HepG2 (cell line): Measurements from ENCODE around the gene MFSD12. TPM values are rescaled to one million over a fixed set of nuclear protein-coding genes. Genes with fewer than 3 reads are reported as not detected.

ENCODE experiments used
- ATAC-seq: fragments of 200-7000 bp; cut with Tn5 transposase; 3 replicates; pipeline ENCODE4 v1.9.1; 2020; ENCODE audit warnings: mild to moderate bottlenecking, moderate library complexity
- BruUV-seq: library from RNA; stranded (reverse); fragments of 400-500 nt; replicated peaks from 2 replicates; lab custom pipeline; 2021; lab: Mats Ljungman, UMichigan
- CTCF ChIA-PET: fragments of 300-600 bp; formaldehyde crosslinking; extraction: SDS; loops from one replicate; lab custom pipeline; 2021; ENCODE audit warnings: low total read pairs, inconsistent platforms, low intra/inter-chr PET ratio; lab: Yijun Ruan, JAX
- POLR2A ChIA-PET: fragments of 350-600 bp; sonication (Branson Sonifier 250); formaldehyde crosslinking; loops from one replicate; lab custom pipeline; 2020; ENCODE audit warnings: antibody characterized with exemption, inconsistent platforms; lab: Yijun Ruan, JAX
- DNase-seq: peaks from one replicate; pipeline ENCODE4 v3.0.0-alpha.2; 2015; ENCODE audit warnings: low spot score
- FAIRE-seq: peaks from 3 replicates; lab custom pipeline; 2011; peaks lifted over from hg19 to GRCh38; lab: Jason Lieb, UNC
- H2AFZ ChIP-seq: one replicate; pipeline ENCODE4 v1.6.1; 2011; ENCODE audit warnings: low read length, inconsistent platforms
- H3K27ac ChIP-seq: fragments of 300-600 bp; 3 replicates; pipeline ENCODE4 v1.8.0; 2011; ENCODE audit warnings: mixed run types, mild to moderate bottlenecking, mixed read lengths, low read length, inconsistent platforms; ENCODE audit not compliant: insufficient read depth; ENCODE audit errors: extremely low read length
- H3K27me3 ChIP-seq, 2 experiments: fragments of 200-600 bp in 1 of 2; 2 replicates in 1 of 2; 3 replicates in 1 of 2; pipeline versions ENCODE4 v1.6.0 to v1.8.0; 2011; ENCODE audit warnings: low read length in 2 of 2, mild to moderate bottlenecking in 2 of 2, moderate library complexity in 2 of 2, inconsistent platforms in 1 of 2; ENCODE audit not compliant: insufficient read depth in 2 of 2, control insufficient read depth in 1 of 2
- H3K36me3 ChIP-seq, 2 experiments: fragments of 200-600 bp in 1 of 2; replicated peaks in 1 of 2; 2 replicates in 1 of 2; 3 replicates in 1 of 2; pipeline versions ENCODE4 v1.5.1 to v1.8.0; 2011; ENCODE audit warnings: low read length in 2 of 2, inconsistent platforms in 1 of 2; ENCODE audit not compliant: insufficient read depth in 2 of 2, control insufficient read depth in 1 of 2
- H3K4me1 ChIP-seq: 2 replicates; pipeline ENCODE4 v1.5.1; 2012; ENCODE audit warnings: low read length, inconsistent platforms; ENCODE audit not compliant: insufficient read depth
- H3K4me2 ChIP-seq: 2 replicates; pipeline ENCODE4 v1.6.0; 2011; ENCODE audit warnings: low read depth, low read length, inconsistent platforms
- H3K4me3 ChIP-seq, 3 experiments: fragments of 200-600 bp in 1 of 3; sonication (generic), shearing (Covaris generic) in 1 of 3; replicated peaks in 1 of 3; 2 replicates each; pipeline ENCODE4 v1.5.1; 2011 to 2016; ENCODE audit warnings: low read length in 3 of 3, inconsistent platforms in 2 of 3, low read depth in 2 of 3, mild to moderate bottlenecking in 2 of 3, control low read depth in 1 of 3, mixed read lengths in 1 of 3; ENCODE audit not compliant: insufficient read depth in 1 of 3
- H3K79me2 ChIP-seq: one replicate; pipeline ENCODE4 v1.6.1; 2011; ENCODE audit warnings: low read length, inconsistent platforms; ENCODE audit not compliant: insufficient read depth
- H3K9ac ChIP-seq: 2 replicates; pipeline ENCODE4 v1.6.0; 2011; ENCODE audit warnings: mild to moderate bottlenecking, low read depth, low read length, inconsistent platforms; ENCODE audit not compliant: insufficient read depth
- H3K9me3 ChIP-seq: 2 replicates; pipeline ENCODE4 v1.5.1; 2012; ENCODE audit warnings: mild to moderate bottlenecking, low read length
- H4K20me1 ChIP-seq: 2 replicates; pipeline ENCODE4 v1.6.0; 2011; ENCODE audit warnings: inconsistent platforms, mild to moderate bottlenecking, low read length, moderate library complexity; ENCODE audit not compliant: insufficient read depth
- ARHGAP35 ChIP-seq: sonication (generic); formaldehyde crosslinking; IDR thresholded peaks from 2 replicates; pipeline ENCODE4 v1.9.0; 2022; ENCODE audit warnings: mild to moderate bottlenecking, inconsistent platforms, moderate library complexity, missing genetic modification reagents, borderline replicate concordance
- ERF ChIP-seq: IDR thresholded peaks from 2 replicates; pipeline ENCODE4 v1.6.1; 2018; ENCODE audit warnings: missing biosample characterization, missing genetic modification reagents
- MAFG ChIP-seq: sonication (generic); formaldehyde crosslinking; IDR thresholded peaks from 2 replicates; pipeline ENCODE4 v1.5.1; 2020; ENCODE audit warnings: mild to moderate bottlenecking, missing genetic modification reagents
- RAD51 ChIP-seq: fragments of 450-650 bp; IDR thresholded peaks from 2 replicates; pipeline ENCODE4 v1.6.1; 2016; ENCODE audit warnings: borderline replicate concordance
- RFXANK ChIP-seq: IDR thresholded peaks from 2 replicates; pipeline ENCODE4 v1.6.1; 2016
- THAP9 ChIP-seq: sonication (generic); formaldehyde crosslinking; IDR thresholded peaks from 2 replicates; pipeline ENCODE4; 2020; ENCODE audit warnings: missing genetic modification reagents, mild to moderate bottlenecking, borderline replicate concordance
- ZNF101 ChIP-seq: sonication (generic); formaldehyde crosslinking; IDR thresholded peaks from 2 replicates; pipeline ENCODE4 v1.4.0; 2020; ENCODE audit warnings: mild to moderate bottlenecking, low read depth, missing genetic modification reagents, borderline replicate concordance
- ZNF891 ChIP-seq: sonication (generic); formaldehyde crosslinking; IDR thresholded peaks from 2 replicates; pipeline ENCODE4 v1.5.0; 2020; ENCODE audit warnings: mild to moderate bottlenecking, missing genetic modification reagents
- ZSCAN12 ChIP-seq: sonication (generic); formaldehyde crosslinking; IDR thresholded peaks from 2 replicates; pipeline ENCODE4 v1.9.0; 2021; ENCODE audit warnings: mild to moderate bottlenecking, missing genetic modification reagents
- ZSCAN31 ChIP-seq: sonication (generic); formaldehyde crosslinking; IDR thresholded peaks from 2 replicates; pipeline ENCODE4 v1.5.0; 2020; ENCODE audit warnings: low read depth, mild to moderate bottlenecking, missing genetic modification reagents
- WGBS: methylation state at CpG from one replicate; pipeline ENCODE4 v1.1.6; 2017; ENCODE audit warnings: low lambda C conversion rate; 5-methylcytosine and 5-hydroxymethylcytosine counted together
- in situ Hi-C: cut with HindIII; loops from 2 replicates; pipeline ENCODE4 v1.10.0; 2017; ENCODE audit warnings: low pct_unique_long_range_greater_than_20kb; ENCODE audit not compliant: extremely low pct_ligation_motif_present
- intact Hi-C: fragments of 100-400 bp; cut with micrococcal nuclease; formaldehyde crosslinking; loops from one replicate; pipeline ENCODE4 v1.10.0; 2022; ENCODE audit not compliant: unreplicated experiment
- polyA plus RNA-seq, 8 experiments: library from polyadenylated mRNA; depleted of rRNA in 3 of 8; stranded (reverse) in 7 of 8; unstranded in 1 of 8; fragments of >200 nt; fragmentation: Illumina TruSeq in 4 of 8; extraction: Trizol in 4 of 8; gene quantifications; 2 replicates each; pipeline versions ENCODE4 v1.2.1 to v1.2.3, GENCODE V29; 2011 to 2016; ENCODE audit warnings: low read depth in 4 of 8, missing spikeins in 1 of 8, mixed read lengths in 1 of 8; ENCODE audit not compliant: insufficient read depth in 1 of 8
- total RNA-seq, 5 experiments: library from RNA; depleted of rRNA; stranded (reverse); fragments of >200 nt; fragmentation: Illumina TruSeq; extraction: Trizol; gene quantifications; 2 replicates each; pipeline ENCODE4 v1.2.3, GENCODE V29; 2016; ENCODE audit warnings: low read depth in 1 of 5
- TF ChIP-seq, protein P1 (sequence below), 2 experiments: sonication (generic) in 1 of 2; formaldehyde crosslinking in 1 of 2; IDR thresholded peaks; 2 replicates each; pipeline versions ENCODE4 v1.4.0 to v1.6.1; 2018 to 2020; ENCODE audit warnings: missing genetic modification reagents in 2 of 2, borderline replicate concordance in 1 of 2, low read depth in 1 of 2, mild to moderate bottlenecking in 1 of 2, missing biosample characterization in 1 of 2
- TF ChIP-seq, protein P2 (sequence below): sonication (generic); formaldehyde crosslinking; IDR thresholded peaks from 2 replicates; pipeline ENCODE4 v1.5.1; 2020; ENCODE audit warnings: mild to moderate bottlenecking, missing genetic modification reagents, moderate library complexity

The MFSD12 gene
- total and polyA plus RNA-seq, 2 of the 13 experiments (the other 11 are each of a cell fraction or from before 2014, with no cell fraction given): 27.2 to 29.1 TPM

DNA sequence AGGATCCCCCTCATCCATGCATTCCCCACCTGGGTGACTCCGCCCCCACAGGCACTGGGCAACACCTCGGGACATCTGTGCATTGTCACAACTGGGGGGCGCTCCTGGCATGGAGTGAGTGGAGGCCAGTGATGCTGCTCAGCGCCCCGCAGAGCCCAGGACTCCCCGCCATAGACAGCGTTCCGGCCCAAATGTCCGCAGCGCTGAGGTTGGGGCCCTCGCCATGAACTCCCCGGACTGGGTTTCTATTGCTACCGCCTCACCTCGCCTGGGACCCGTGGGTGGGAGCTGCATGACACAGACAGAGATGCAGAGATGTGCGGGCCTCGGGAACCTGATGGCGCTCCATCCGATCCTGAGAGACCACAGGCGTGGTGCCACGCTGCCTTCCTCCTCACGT is 46.7 kb downstream of the MFSD12 start:
- intact Hi-C loops: no loop called here
- Histone ChIP-seq H3K9me3 (no peaks in the 10 kb centered on the region), H3K27me3 (no peaks in the 10 kb centered on the region), H3K9ac (no peak overlapping the region), H3K4me1 (peaks cover 12% of the 10 kb centered on the region), H4K20me1 (peaks cover 18% of the 10 kb centered on the region; the same call in 1 of the 2 replicates), H2AFZ (no peak overlapping the region), H3K4me3 (no peak overlapping the region), H3K79me2 (peaks cover 72% of the 10 kb centered on the region), H3K27ac (no peak overlapping the region), H3K4me2 (no peak overlapping the region), H3K36me3 (peaks cover 5 to 20% of the 10 kb centered on the region in 2 experiments; a peak in 4 of 5 replicates)
- in situ Hi-C loops: no loop called here
- TF ChIP-seq ZSCAN31 (no peak), ZNF891 (no peak), ZSCAN12 (CRISPR knock-in tag) (no peak), MAFG (CRISPR knock-in tag) (no peak), ERF (no peak), ARHGAP35 (CRISPR knock-in tag) (no peak), RAD51 (no peak), RFXANK (CRISPR knock-in tag) (no peak), ZNF101 (CRISPR knock-in tag) (no peak), THAP9 (CRISPR knock-in tag) (no peak)
- TF ChIP-seq, protein P1, sequence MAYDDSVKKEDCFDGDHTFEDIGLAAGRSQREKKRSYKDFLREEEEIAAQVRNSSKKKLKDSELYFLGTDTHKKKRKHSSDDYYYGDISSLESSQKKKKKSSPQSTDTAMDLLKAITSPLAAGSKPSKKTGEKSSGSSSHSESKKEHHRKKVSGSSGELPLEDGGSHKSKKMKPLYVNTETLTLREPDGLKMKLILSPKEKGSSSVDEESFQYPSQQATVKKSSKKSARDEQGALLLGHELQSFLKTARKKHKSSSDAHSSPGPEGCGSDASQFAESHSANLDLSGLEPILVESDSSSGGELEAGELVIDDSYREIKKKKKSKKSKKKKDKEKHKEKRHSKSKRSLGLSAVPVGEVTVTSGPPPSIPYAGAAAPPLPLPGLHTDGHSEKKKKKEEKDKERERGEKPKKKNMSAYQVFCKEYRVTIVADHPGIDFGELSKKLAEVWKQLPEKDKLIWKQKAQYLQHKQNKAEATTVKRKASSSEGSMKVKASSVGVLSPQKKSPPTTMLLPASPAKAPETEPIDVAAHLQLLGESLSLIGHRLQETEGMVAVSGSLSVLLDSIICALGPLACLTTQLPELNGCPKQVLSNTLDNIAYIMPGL (CRISPR knock-in tag; IDR thresholded peaks at IDR 0.05; ENCODE audit: borderline replicate concordance in 1 of 2, low read depth in 1 of 2): no peak
- TF ChIP-seq, protein P2, sequence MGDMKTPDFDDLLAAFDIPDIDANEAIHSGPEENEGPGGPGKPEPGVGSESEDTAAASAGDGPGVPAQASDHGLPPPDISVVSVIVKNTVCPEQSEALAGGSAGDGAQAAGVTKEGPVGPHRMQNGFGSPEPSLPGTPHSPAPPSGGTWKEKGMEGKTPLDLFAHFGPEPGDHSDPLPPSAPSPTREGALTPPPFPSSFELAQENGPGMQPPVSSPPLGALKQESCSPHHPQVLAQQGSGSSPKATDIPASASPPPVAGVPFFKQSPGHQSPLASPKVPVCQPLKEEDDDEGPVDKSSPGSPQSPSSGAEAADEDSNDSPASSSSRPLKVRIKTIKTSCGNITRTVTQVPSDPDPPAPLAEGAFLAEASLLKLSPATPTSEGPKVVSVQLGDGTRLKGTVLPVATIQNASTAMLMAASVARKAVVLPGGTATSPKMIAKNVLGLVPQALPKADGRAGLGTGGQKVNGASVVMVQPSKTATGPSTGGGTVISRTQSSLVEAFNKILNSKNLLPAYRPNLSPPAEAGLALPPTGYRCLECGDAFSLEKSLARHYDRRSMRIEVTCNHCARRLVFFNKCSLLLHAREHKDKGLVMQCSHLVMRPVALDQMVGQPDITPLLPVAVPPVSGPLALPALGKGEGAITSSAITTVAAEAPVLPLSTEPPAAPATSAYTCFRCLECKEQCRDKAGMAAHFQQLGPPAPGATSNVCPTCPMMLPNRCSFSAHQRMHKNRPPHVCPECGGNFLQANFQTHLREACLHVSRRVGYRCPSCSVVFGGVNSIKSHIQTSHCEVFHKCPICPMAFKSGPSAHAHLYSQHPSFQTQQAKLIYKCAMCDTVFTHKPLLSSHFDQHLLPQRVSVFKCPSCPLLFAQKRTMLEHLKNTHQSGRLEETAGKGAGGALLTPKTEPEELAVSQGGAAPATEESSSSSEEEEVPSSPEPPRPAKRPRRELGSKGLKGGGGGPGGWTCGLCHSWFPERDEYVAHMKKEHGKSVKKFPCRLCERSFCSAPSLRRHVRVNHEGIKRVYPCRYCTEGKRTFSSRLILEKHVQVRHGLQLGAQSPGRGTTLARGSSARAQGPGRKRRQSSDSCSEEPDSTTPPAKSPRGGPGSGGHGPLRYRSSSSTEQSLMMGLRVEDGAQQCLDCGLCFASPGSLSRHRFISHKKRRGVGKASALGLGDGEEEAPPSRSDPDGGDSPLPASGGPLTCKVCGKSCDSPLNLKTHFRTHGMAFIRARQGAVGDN (CRISPR knock-in tag): no peak
- POLR2A ChIA-PET: no interaction called here
- CTCF ChIA-PET: no interaction called here
- no TSS peak for BruUV-seq
- 98% methylated on average over 19 of the region's 22 CpGs for whole genome bisulfite sequencing
- ATAC-seq: no peak
- no peak for FAIRE-seq
- DNase-seq: no peak
